K562 (cell line): ENCODE measurements around the gene PGF. TPM values are rescaled to one million over a fixed set of nuclear protein-coding genes. Genes with fewer than 3 reads are reported as not detected.
A peak's percentile ranks its signal among the peaks of the same experiment; 100 is the strongest.

Source experiments
- CBFB ChIP-seq: sonication (generic); formaldehyde crosslinking; IDR thresholded peaks from 2 replicates; pipeline ENCODE4 v1.4.0; 2020; ENCODE audit warnings: mild to moderate bottlenecking, missing genetic modification reagents
- E2F3 ChIP-seq: fragments of 250-450 bp; sonication (Bioruptor Pico); IDR thresholded peaks from 2 replicates; pipeline ENCODE4 v1.4.0; 2020; ENCODE audit warnings: mild to moderate bottlenecking
- ETV6 ChIP-seq, 3 experiments: fragments of 150-350 bp in 1 of 3; sonication (generic) in 1 of 3; formaldehyde crosslinking in 1 of 3; IDR thresholded peaks; 2 replicates each; pipeline versions ENCODE4 v1.6.1 to v1.8.0; 2014 to 2022; ENCODE audit warnings: borderline replicate concordance in 2 of 3, low read depth in 2 of 3, antibody characterized with exemption in 1 of 3, low read length in 1 of 3, mild to moderate bottlenecking in 1 of 3, missing genetic modification reagents in 1 of 3
- FOXK1 ChIP-seq: sonication (generic); formaldehyde crosslinking; IDR thresholded peaks from 2 replicates; pipeline ENCODE4 v1.8.0; 2022; ENCODE audit warnings: missing genetic modification reagents, mild to moderate bottlenecking, borderline replicate concordance
- HMG20B ChIP-seq: fragments of 250-450 bp; sonication (Bioruptor Pico); IDR thresholded peaks from 2 replicates; pipeline ENCODE4 v1.5.0; 2021; ENCODE audit warnings: mild to moderate bottlenecking
- KAT2B ChIP-seq: IDR thresholded peaks from one replicate; pipeline ENCODE4 v1.6.1; 2012; ENCODE audit warnings: low read depth, mild to moderate bottlenecking, control low read depth, inconsistent platforms, low read length, moderate library complexity
- KAT7 ChIP-seq: sonication (generic); formaldehyde crosslinking; IDR thresholded peaks from 2 replicates; pipeline ENCODE4 v1.8.0; 2022; ENCODE audit warnings: missing genetic modification reagents, mild to moderate bottlenecking, borderline replicate concordance
- MAZ ChIP-seq, 2 experiments: fragments of 450-650 bp in 1 of 2; sonication (generic) in 1 of 2; formaldehyde crosslinking; IDR thresholded peaks in 1 of 2; conservative IDR thresholded peaks in 1 of 2; 2 replicates each; pipeline versions ENCODE4 v1.4.0 to v1.5.0; 2020; ENCODE audit warnings: mild to moderate bottlenecking in 1 of 2, missing genetic modification reagents in 1 of 2
- MTA3 ChIP-seq: fragments of 450-650 bp; formaldehyde crosslinking; IDR thresholded peaks from 2 replicates; pipeline ENCODE4 v1.6.1; 2017; ENCODE audit warnings: mild to moderate bottlenecking, borderline replicate concordance
- NCOA6 ChIP-seq: fragments of 450-650 bp; IDR thresholded peaks from 2 replicates; pipeline ENCODE4 v1.6.1; 2017; ENCODE audit warnings: mild to moderate bottlenecking
- SNIP1 ChIP-seq: fragments of 450-650 bp; IDR thresholded peaks from 2 replicates; pipeline ENCODE4 v1.7.1; 2017; ENCODE audit warnings: low read depth, mild to moderate bottlenecking
- SOX6 ChIP-seq: fragments of 450-650 bp; IDR thresholded peaks from 2 replicates; pipeline ENCODE4 v1.6.1; 2014; ENCODE audit warnings: mild to moderate bottlenecking
- TAF9B ChIP-seq: fragments of 450-650 bp; IDR thresholded peaks from 2 replicates; pipeline ENCODE4 v1.6.1; 2018; ENCODE audit warnings: mild to moderate bottlenecking; ENCODE audit not compliant: partially characterized antibody
- ZNF239 ChIP-seq: fragments of 250-450 bp; sonication (Bioruptor Pico); IDR thresholded peaks from 2 replicates; pipeline ENCODE4 v1.4.0; 2020; ENCODE audit warnings: mild to moderate bottlenecking
- ZNF785 ChIP-seq: fragments of 250-450 bp; sonication (Bioruptor Pico); IDR thresholded peaks from 2 replicates; pipeline ENCODE4 v1.4.0; 2020; ENCODE audit warnings: mild to moderate bottlenecking
- polyA plus RNA-seq, 8 experiments: library from polyadenylated mRNA; depleted of rRNA in 4 of 8; stranded (reverse) in 5 of 8; unstranded in 3 of 8; fragments of >200 nt; fragmentation: Nextera tagmentation in 2 of 8; fragmentation: Illumina TruSeq in 1 of 8; extraction: Ambion mirVana in 2 of 8; extraction: Trizol in 1 of 8; gene quantifications; 2 replicates each; pipeline versions ENCODE4 v1.2.1 to v1.2.3, GENCODE V29; 2011 to 2014; ENCODE audit warnings: inconsistent platforms in 1 of 8, missing spikeins in 1 of 8
- total RNA-seq, 7 experiments: library from RNA; depleted of rRNA in 6 of 7; stranded (reverse); fragments of >200 nt in 6 of 7; fragmentation: Illumina TruSeq in 2 of 7; extraction: Trizol in 2 of 7; gene quantifications; 2 replicates each; pipeline versions ENCODE4 v1.2.1 to v1.2.3, GENCODE V29; 2011 to 2021; ENCODE audit warnings: low replicate concordance in 1 of 7
- TF ChIP-seq, protein P1 (sequence below): fragments of 450-650 bp; IDR thresholded peaks from 2 replicates; pipeline ENCODE4 v1.6.1; 2016; ENCODE audit warnings: missing biosample characterization, missing genetic modification characterization
- TF ChIP-seq, protein P2 (sequence below): fragments of 250-450 bp; sonication (Bioruptor Pico); IDR thresholded peaks from 2 replicates; pipeline ENCODE4 v1.6.1; 2021; ENCODE audit warnings: mild to moderate bottlenecking
- TF ChIP-seq, protein P3 (sequence below): fragments of 250-450 bp; sonication (Bioruptor Pico); IDR thresholded peaks from 2 replicates; pipeline ENCODE4 v1.9.0; 2021; ENCODE audit warnings: mild to moderate bottlenecking, inconsistent platforms
- TF ChIP-seq, protein P4 (sequence below): fragments of 200-400 bp; formaldehyde crosslinking; IDR thresholded peaks from 2 replicates; pipeline ENCODE4 v1.6.1; 2017; ENCODE audit warnings: mild to moderate bottlenecking, low read depth, low read length, moderate library complexity
- TF ChIP-seq, protein P5 (sequence below): sonication (generic); formaldehyde crosslinking; IDR thresholded peaks from 2 replicates; pipeline ENCODE4 v1.8.1; 2023; ENCODE audit warnings: mild to moderate bottlenecking, missing genetic modification reagents, moderate library complexity

PGF gene
- total and polyA plus RNA-seq, 9 of the 15 experiments (the other 6 are each of a cell fraction or from before 2014, with no cell fraction given) = 0.04 to 0.44 (median 0.18) TPM

DNA sequence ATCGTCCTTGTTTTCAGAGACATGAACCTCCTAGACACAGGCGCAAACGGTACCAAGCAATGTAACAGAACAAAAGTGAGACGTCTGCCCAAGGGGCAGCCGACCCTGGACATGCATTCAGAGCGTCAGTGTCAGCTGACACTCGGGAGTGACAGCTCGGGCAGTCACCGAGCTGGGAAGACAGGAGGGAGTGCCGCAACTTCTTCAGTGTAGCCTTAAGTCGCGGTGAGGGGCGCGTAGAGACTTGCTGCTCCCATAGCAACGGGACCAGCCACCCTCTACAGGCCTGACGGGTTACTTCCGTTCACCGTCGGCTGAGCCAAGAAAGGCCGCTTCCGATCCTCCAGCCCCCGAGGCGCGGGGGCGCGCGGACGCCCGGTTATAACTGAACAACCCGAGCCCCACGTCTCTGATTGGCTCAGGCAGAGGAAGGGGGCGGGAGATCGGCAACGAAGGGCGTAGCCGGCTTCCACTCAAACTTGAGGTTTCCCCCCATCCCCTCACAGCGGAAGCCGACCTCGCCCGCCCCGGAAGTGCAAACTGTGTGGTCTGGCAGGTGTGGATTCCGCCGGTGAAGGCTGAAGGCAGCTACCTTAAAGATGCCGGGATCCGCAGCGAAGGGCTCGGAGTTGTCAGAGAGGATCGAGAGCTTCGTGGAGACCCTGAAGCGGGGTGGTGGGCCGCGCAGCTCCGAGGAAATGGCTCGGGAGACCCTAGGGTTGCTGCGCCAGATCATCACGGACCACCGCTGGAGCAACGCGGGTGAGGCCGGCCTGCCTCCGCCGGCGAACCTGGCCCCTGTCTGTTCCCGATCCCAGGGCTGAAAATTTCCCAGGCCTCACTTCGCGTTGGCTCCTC is 47.2 kb upstream of the PGF start, which contains the start of gene EIF2B2 (continued):
- TF ChIP-seq FOXK1 (CRISPR knock-in tag) (no peak), SOX6 (no peak), CBFB (no peak), E2F3 (no peak), ZNF239 (CRISPR knock-in tag) (no peak), HMG20B (CRISPR knock-in tag) (no peak), ZNF785 (CRISPR knock-in tag) (no peak), MTA3 (no peak), ETV6 (IDR thresholded peaks at IDR 0.05; ENCODE audit: borderline replicate concordance in 1 of 2, low read depth in 2 of 2, low read length in 1 of 2) (no peak), ETV6 (CRISPR knock-in tag; IDR thresholded peaks at IDR 0.05; ENCODE audit: borderline replicate concordance) (no peak), MAZ (CRISPR knock-in tag; conservative IDR thresholded peaks at IDR 0.05 in 1 of 2, IDR thresholded peaks at IDR 0.05 in 1 of 2) (peak; percentile 60 to 71; a peak in 2 of 4 replicates), KAT2B (no peak), KAT7 (CRISPR knock-in tag) (no peak), NCOA6 (no peak), TAF9B (no peak), SNIP1 (no peak)
- TF ChIP-seq, protein P1, sequence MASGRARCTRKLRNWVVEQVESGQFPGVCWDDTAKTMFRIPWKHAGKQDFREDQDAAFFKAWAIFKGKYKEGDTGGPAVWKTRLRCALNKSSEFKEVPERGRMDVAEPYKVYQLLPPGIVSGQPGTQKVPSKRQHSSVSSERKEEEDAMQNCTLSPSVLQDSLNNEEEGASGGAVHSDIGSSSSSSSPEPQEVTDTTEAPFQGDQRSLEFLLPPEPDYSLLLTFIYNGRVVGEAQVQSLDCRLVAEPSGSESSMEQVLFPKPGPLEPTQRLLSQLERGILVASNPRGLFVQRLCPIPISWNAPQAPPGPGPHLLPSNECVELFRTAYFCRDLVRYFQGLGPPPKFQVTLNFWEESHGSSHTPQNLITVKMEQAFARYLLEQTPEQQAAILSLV (tag) = no peak
- TF ChIP-seq, protein P2, sequence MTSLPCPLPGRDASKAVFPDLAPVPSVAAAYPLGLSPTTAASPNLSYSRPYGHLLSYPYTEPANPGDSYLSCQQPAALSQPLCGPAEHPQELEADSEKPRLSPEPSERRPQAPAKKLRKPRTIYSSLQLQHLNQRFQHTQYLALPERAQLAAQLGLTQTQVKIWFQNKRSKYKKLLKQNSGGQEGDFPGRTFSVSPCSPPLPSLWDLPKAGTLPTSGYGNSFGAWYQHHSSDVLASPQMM = no peak
- TF ChIP-seq, protein P3, sequence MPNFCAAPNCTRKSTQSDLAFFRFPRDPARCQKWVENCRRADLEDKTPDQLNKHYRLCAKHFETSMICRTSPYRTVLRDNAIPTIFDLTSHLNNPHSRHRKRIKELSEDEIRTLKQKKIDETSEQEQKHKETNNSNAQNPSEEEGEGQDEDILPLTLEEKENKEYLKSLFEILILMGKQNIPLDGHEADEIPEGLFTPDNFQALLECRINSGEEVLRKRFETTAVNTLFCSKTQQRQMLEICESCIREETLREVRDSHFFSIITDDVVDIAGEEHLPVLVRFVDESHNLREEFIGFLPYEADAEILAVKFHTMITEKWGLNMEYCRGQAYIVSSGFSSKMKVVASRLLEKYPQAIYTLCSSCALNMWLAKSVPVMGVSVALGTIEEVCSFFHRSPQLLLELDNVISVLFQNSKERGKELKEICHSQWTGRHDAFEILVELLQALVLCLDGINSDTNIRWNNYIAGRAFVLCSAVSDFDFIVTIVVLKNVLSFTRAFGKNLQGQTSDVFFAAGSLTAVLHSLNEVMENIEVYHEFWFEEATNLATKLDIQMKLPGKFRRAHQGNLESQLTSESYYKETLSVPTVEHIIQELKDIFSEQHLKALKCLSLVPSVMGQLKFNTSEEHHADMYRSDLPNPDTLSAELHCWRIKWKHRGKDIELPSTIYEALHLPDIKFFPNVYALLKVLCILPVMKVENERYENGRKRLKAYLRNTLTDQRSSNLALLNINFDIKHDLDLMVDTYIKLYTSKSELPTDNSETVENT (CRISPR knock-in tag) = no peak
- TF ChIP-seq, protein P4, sequence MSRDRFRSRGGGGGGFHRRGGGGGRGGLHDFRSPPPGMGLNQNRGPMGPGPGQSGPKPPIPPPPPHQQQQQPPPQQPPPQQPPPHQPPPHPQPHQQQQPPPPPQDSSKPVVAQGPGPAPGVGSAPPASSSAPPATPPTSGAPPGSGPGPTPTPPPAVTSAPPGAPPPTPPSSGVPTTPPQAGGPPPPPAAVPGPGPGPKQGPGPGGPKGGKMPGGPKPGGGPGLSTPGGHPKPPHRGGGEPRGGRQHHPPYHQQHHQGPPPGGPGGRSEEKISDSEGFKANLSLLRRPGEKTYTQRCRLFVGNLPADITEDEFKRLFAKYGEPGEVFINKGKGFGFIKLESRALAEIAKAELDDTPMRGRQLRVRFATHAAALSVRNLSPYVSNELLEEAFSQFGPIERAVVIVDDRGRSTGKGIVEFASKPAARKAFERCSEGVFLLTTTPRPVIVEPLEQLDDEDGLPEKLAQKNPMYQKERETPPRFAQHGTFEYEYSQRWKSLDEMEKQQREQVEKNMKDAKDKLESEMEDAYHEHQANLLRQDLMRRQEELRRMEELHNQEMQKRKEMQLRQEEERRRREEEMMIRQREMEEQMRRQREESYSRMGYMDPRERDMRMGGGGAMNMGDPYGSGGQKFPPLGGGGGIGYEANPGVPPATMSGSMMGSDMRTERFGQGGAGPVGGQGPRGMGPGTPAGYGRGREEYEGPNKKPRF = no peak
- TF ChIP-seq, protein P5, sequence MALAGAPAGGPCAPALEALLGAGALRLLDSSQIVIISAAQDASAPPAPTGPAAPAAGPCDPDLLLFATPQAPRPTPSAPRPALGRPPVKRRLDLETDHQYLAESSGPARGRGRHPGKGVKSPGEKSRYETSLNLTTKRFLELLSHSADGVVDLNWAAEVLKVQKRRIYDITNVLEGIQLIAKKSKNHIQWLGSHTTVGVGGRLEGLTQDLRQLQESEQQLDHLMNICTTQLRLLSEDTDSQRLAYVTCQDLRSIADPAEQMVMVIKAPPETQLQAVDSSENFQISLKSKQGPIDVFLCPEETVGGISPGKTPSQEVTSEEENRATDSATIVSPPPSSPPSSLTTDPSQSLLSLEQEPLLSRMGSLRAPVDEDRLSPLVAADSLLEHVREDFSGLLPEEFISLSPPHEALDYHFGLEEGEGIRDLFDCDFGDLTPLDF = no peak
